Natural killer cell (primary cell): Measurements from ENCODE around the gene SCGB2A2. TPM values are rescaled to one million over a fixed set of nuclear protein-coding genes. Genes with fewer than 3 reads are reported as not detected.

Experiments
- ATAC-seq, 3 donors: fragments of 150-1000 bp in 2 of 3; fragments of 200-7000 bp in 1 of 3; cut with Tn5 transposase; 1 replicate in 1 of 3; 2 replicates in 2 of 3; pipeline ENCODE4 v1.10.0; 2021; ENCODE audit warnings: mild to moderate bottlenecking in 2 of 3, moderate library complexity in 2 of 3
- DNase-seq, 2 donors: peaks; one replicate each; pipeline versions ENCODE4 v3.0.0 to v3.0.0-alpha.2; 2013 to 2021; ENCODE audit warnings: mixed read lengths in 1 of 2
- H3K27ac ChIP-seq: one replicate; pipeline ENCODE4 v1.5.1; 2013; ENCODE audit warnings: mild to moderate bottlenecking, low read length
- H3K27me3 ChIP-seq: one replicate; pipeline ENCODE4 v1.6.1; 2013; ENCODE audit warnings: low read length; ENCODE audit not compliant: control insufficient read depth, insufficient read depth
- H3K36me3 ChIP-seq: one replicate; pipeline ENCODE4 v1.6.1; 2013; ENCODE audit warnings: low read length; ENCODE audit not compliant: control insufficient read depth, insufficient read depth
- H3K4me1 ChIP-seq: one replicate; pipeline ENCODE4 v1.6.1; 2013; ENCODE audit warnings: low read length; ENCODE audit not compliant: control insufficient read depth, insufficient read depth
- H3K4me3 ChIP-seq: one replicate; pipeline ENCODE4 v1.5.1; 2013; ENCODE audit warnings: low read length
- H3K9me3 ChIP-seq: one replicate; pipeline ENCODE4 v1.6.1; 2013; ENCODE audit warnings: low read length; ENCODE audit not compliant: control insufficient read depth, insufficient read depth
- H3K27ac Mint-ChIP-seq, 2 donors: one replicate each; pipeline ENCODE4 v1.8.0; 2022; ENCODE audit warnings: mild to moderate bottlenecking in 2 of 2, mixed read lengths in 2 of 2, moderate library complexity in 1 of 2
- H3K27me3 Mint-ChIP-seq, 2 donors: one replicate each; pipeline ENCODE4 v1.8.0; 2022; ENCODE audit warnings: low read depth in 2 of 2, mixed read lengths in 2 of 2
- H3K36me3 Mint-ChIP-seq: one replicate; pipeline ENCODE4 v1.8.0; 2022; ENCODE audit warnings: mixed read lengths
- H3K4me1 Mint-ChIP-seq, 2 donors: one replicate each; pipeline ENCODE4 v1.8.0; 2022; ENCODE audit warnings: mixed read lengths in 2 of 2
- H3K4me3 Mint-ChIP-seq: one replicate; pipeline ENCODE4 v1.8.0; 2022; ENCODE audit warnings: mild to moderate bottlenecking, moderate library complexity, mixed read lengths
- H3K9me3 Mint-ChIP-seq, 2 donors: one replicate each; pipeline ENCODE4 v1.8.0; 2022; ENCODE audit warnings: mixed read lengths in 2 of 2
- WGBS: methylation state at CpG from one replicate; pipeline ENCODE4 v1.1.7; 2013; ENCODE audit warnings: missing lambda C conversion rate; ENCODE audit not compliant: insufficient coverage; 5-methylcytosine and 5-hydroxymethylcytosine counted together
- intact Hi-C: fragments of 100-400 bp; cut with micrococcal nuclease; formaldehyde crosslinking; loops from one replicate; pipeline ENCODE4 v1.14.2; 2022
- total RNA-seq, 4 donors: library from RNA; stranded (reverse); fragments of 120-200 nt in 1 of 4; gene quantifications; one replicate each; pipeline versions ENCODE4 v1.2.3 to v1.2.4, GENCODE V29; 2013 to 2022
- TF ChIP-seq, protein P1 (sequence below): fragments of 200-600 bp; IDR thresholded peaks from one replicate; pipeline ENCODE4 v1.8.0; 2022; ENCODE audit warnings: antibody characterized with exemption

Gene SCGB2A2
- total RNA-seq, 3 donors from 2014 or later (not counting 1 experiment from before 2014, with no cell fraction given) = not detected

DNA sequence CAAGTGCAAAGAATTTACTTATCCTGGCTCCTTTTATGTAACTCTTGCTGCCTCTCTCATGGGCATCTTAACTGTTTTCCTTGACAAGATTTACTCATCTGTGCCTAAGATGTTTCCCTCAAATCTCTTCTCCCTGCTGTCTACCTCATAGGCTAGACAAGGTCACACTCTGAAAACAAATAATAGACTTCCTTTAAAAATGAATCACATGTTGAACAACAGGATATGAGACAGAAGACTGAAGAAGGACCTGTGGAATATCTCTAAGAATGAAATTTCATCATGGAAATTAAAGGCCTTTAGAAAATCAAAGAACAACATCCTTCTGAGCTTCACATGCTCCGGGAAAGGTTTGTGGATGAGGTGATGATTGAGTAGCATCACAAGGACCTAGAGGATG lies 6.0 kb upstream of the SCGB2A2 start:
- TF ChIP-seq, protein P1, sequence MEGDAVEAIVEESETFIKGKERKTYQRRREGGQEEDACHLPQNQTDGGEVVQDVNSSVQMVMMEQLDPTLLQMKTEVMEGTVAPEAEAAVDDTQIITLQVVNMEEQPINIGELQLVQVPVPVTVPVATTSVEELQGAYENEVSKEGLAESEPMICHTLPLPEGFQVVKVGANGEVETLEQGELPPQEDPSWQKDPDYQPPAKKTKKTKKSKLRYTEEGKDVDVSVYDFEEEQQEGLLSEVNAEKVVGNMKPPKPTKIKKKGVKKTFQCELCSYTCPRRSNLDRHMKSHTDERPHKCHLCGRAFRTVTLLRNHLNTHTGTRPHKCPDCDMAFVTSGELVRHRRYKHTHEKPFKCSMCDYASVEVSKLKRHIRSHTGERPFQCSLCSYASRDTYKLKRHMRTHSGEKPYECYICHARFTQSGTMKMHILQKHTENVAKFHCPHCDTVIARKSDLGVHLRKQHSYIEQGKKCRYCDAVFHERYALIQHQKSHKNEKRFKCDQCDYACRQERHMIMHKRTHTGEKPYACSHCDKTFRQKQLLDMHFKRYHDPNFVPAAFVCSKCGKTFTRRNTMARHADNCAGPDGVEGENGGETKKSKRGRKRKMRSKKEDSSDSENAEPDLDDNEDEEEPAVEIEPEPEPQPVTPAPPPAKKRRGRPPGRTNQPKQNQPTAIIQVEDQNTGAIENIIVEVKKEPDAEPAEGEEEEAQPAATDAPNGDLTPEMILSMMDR = no peak
- Mint-ChIP-seq H3K9me3 (no peaks in the 10 kb centered on the region), H3K27ac (no peak overlapping the region), H3K27me3 (peaks cover 8 to 27% of the 10 kb centered on the region in 2 donors), H3K36me3 (no peaks in the 10 kb centered on the region), H3K4me1 (peaks cover 6 to 7% of the 10 kb centered on the region in 2 donors), H3K4me3 (no peak overlapping the region)
- 92% methylated on average over 1 of the region's 1 CpG for WGBS
- H3K4me1 ChIP-seq = no peaks in the 10 kb centered on the region
- H3K36me3 ChIP-seq = no peaks in the 10 kb centered on the region
- no peak for ATAC-seq
- DNase-seq = no peak
- H3K4me3 ChIP-seq = no peak overlapping the region
- H3K9me3 ChIP-seq = no peaks in the 10 kb centered on the region
- intact Hi-C loops = no loop called here
- no peaks in the 10 kb centered on the region for H3K27me3 ChIP-seq
- no peak overlapping the region for H3K27ac ChIP-seq

DNA sequence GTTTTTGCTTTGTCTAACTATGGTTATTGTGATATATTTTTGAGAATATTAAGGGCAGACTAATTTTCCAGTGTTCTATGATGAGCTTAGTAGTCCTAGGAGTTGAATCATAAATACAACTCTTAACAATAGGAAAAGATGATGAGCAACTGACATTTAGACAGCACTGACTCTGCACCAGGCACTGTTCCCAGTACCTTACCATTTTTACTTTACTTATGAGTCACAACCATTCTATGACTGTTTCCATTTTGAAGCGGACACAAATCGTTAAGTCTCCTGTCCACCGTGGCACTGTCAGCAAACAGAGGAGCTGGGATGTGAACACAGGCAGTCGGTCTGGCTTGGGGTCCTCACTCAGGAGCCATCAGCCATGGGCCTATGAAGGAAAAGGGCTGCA lies 3.4 kb upstream of the SCGB2A2 start:
- Mint-ChIP-seq H3K9me3 (no peaks in the 10 kb centered on the region), H3K4me3 (no peak overlapping the region), H3K36me3 (no peaks in the 10 kb centered on the region), H3K4me1 (peaks cover 6 to 7% of the 10 kb centered on the region in 2 donors), H3K27ac (no peak overlapping the region), H3K27me3 (peaks cover 12 to 25% of the 10 kb centered on the region in 2 donors)
- Histone ChIP-seq H3K4me1 (no peaks in the 10 kb centered on the region), H3K4me3 (no peak overlapping the region), H3K27ac (no peak overlapping the region), H3K36me3 (no peaks in the 10 kb centered on the region), H3K27me3 (no peaks in the 10 kb centered on the region), H3K9me3 (no peaks in the 10 kb centered on the region)
- ATAC-seq (no peak), DNase-seq (no peak)
- TF ChIP-seq, protein P1 = no peak
- 73% methylated on average over 4 of the region's 4 CpGs for WGBS
- intact Hi-C loops = no loop called here

DNA sequence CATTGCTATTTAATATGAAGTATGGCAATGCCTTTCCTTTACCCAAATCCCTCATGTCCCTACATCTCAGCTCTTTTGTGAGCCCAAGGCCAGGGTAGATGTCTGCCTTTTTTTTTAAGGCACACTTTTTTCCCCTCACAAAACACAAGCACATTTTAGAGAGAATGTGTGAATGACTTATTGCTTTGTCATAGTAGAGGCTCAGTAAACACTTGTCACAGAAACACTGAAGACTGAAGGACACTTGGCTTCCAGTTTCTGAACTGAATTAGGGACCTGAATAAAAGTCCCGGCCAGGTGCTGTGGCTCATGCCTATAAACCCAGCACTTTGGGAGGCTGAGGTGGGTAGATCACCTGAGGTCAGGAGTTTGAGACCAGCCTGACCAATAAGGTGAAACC lies 2.9 kb upstream of the SCGB2A2 start:
- Mint-ChIP-seq H3K4me1 (peaks cover 6 to 7% of the 10 kb centered on the region in 2 donors), H3K27ac (no peak overlapping the region), H3K9me3 (no peaks in the 10 kb centered on the region), H3K36me3 (no peaks in the 10 kb centered on the region), H3K4me3 (no peak overlapping the region), H3K27me3 (peaks cover 12 to 25% of the 10 kb centered on the region in 2 donors)
- H3K27me3 ChIP-seq = no peaks in the 10 kb centered on the region
- no peaks in the 10 kb centered on the region for H3K4me1 ChIP-seq
- H3K36me3 ChIP-seq = no peaks in the 10 kb centered on the region
- no peak overlapping the region for H3K4me3 ChIP-seq
- intact Hi-C loops = no loop called here
- ATAC-seq (no peak), DNase-seq (no peak)
- TF ChIP-seq, protein P1 = no peak
- 80% methylated on average over 1 of the region's 1 CpG for WGBS
- H3K27ac ChIP-seq = no peak overlapping the region
- H3K9me3 ChIP-seq = no peaks in the 10 kb centered on the region

DNA sequence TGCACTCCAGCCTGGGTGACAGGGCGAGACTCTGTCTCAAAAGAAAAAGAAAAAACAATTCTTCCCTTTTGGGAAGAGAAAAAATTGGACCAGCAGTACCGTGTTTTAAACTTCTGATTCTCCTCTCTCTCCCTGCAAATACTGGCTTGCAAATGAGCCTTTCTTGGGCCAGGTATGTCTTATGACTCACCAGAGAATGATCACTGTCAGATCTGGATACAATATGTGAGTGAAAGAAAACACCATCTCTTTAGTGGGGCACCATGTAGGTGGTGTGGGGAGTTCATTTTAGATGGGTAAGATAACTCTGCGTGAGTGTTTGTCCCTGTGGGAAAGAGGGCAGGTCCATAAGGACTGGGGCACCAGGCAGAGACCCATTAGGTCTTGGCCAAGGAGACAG lies 2.4 kb upstream of the SCGB2A2 start:
- H3K4me1 Mint-ChIP-seq = peaks cover 6 to 7% of the 10 kb centered on the region in 2 donors
- peaks cover 12 to 24% of the 10 kb centered on the region in 2 donors for H3K27me3 Mint-ChIP-seq
- Histone ChIP-seq H3K4me3 (no peak overlapping the region), H3K27me3 (no peaks in the 10 kb centered on the region), H3K36me3 (no peaks in the 10 kb centered on the region), H3K9me3 (no peaks in the 10 kb centered on the region), H3K4me1 (no peaks in the 10 kb centered on the region), H3K27ac (no peak overlapping the region)
- no peak overlapping the region for H3K4me3 Mint-ChIP-seq
- intact Hi-C loops = no loop called here
- TF ChIP-seq, protein P1 = no peak
- DNase-seq = no peak
- H3K36me3 Mint-ChIP-seq = no peaks in the 10 kb centered on the region
- WGBS = 73% methylated on average over 2 of the region's 3 CpGs
- H3K27ac Mint-ChIP-seq = no peak overlapping the region
- no peaks in the 10 kb centered on the region for H3K9me3 Mint-ChIP-seq
- no peak for ATAC-seq
